Measurements from ENCODE around the gene KIRREL3. TPM values are rescaled to one million over a fixed set of nuclear protein-coding genes. Genes with fewer than 3 reads are reported as not detected.

Gene KIRREL3
- total and polyA plus RNA-seq, 9 of the 15 experiments (the other 6 are each of a cell fraction or from before 2014, with no cell fraction given): 0.04 to 0.10 TPM; not detected in 7

- TF ChIP-seq ZFP36 (IDR thresholded peaks at IDR 0.05; ENCODE audit: low read depth, low read length, partially characterized antibody) (no peak), BMI1 (IDR thresholded peaks at IDR 0.05; ENCODE audit: low read length) (no peak), RFX5 (IDR thresholded peaks at IDR 0.05; ENCODE audit: low read depth, low read length) (no peak), TBP (optimal IDR thresholded peaks at IDR 0.05; ENCODE audit: low read depth, low read length) (no peak), SUPT5H (IDR thresholded peaks at IDR 0.05) (no peak), NR2C2 (CRISPR knock-in tag; IDR thresholded peaks at IDR 0.05) (no peak), NR2C2 (tag; IDR thresholded peaks at IDR 0.05) (no peak), STAG1 (CRISPR knock-in tag; IDR thresholded peaks at IDR 0.05; ENCODE audit: borderline replicate concordance) (no peak), ZNF785 (CRISPR knock-in tag; IDR thresholded peaks at IDR 0.05) (no peak), ZNF124 (CRISPR knock-in tag; IDR thresholded peaks at IDR 0.05) (no peak), ESRRB (CRISPR knock-in tag; IDR thresholded peaks at IDR 0.05; ENCODE audit: borderline replicate concordance) (no peak), U2AF2 (optimal IDR thresholded peaks at IDR 0.05; ENCODE audit: low read depth, low read length) (no peak), PHB (CRISPR knock-in tag; IDR thresholded peaks at IDR 0.05) (no peak), NUFIP1 (IDR thresholded peaks at IDR 0.05; ENCODE audit: partially characterized antibody) (no peak), JUN (IDR thresholded peaks at IDR 0.05; ENCODE audit: borderline replicate concordance, low read depth, low read length) (peak; percentile 62; the same call in 1 of the 2 replicates), JUN (CRISPR knock-in tag; IDR thresholded peaks at IDR 0.05; ENCODE audit: borderline replicate concordance) (no peak), ZNF316 (IDR thresholded peaks at IDR 0.05) (no peak), TRIM24 (IDR thresholded peaks at IDR 0.05) (no peak), RBM25 (IDR thresholded peaks at IDR 0.05; ENCODE audit: low read depth, low read length, severe bottlenecking) (no peak), SNRNP70 (optimal IDR thresholded peaks at IDR 0.05; ENCODE audit: low read depth, low read length) (no peak), CTBP1 (IDR thresholded peaks at IDR 0.05; ENCODE audit: borderline replicate concordance) (no peak), ZNF77 (CRISPR knock-in tag; IDR thresholded peaks at IDR 0.05) (no peak)
- TF ChIP-seq, protein P1, sequence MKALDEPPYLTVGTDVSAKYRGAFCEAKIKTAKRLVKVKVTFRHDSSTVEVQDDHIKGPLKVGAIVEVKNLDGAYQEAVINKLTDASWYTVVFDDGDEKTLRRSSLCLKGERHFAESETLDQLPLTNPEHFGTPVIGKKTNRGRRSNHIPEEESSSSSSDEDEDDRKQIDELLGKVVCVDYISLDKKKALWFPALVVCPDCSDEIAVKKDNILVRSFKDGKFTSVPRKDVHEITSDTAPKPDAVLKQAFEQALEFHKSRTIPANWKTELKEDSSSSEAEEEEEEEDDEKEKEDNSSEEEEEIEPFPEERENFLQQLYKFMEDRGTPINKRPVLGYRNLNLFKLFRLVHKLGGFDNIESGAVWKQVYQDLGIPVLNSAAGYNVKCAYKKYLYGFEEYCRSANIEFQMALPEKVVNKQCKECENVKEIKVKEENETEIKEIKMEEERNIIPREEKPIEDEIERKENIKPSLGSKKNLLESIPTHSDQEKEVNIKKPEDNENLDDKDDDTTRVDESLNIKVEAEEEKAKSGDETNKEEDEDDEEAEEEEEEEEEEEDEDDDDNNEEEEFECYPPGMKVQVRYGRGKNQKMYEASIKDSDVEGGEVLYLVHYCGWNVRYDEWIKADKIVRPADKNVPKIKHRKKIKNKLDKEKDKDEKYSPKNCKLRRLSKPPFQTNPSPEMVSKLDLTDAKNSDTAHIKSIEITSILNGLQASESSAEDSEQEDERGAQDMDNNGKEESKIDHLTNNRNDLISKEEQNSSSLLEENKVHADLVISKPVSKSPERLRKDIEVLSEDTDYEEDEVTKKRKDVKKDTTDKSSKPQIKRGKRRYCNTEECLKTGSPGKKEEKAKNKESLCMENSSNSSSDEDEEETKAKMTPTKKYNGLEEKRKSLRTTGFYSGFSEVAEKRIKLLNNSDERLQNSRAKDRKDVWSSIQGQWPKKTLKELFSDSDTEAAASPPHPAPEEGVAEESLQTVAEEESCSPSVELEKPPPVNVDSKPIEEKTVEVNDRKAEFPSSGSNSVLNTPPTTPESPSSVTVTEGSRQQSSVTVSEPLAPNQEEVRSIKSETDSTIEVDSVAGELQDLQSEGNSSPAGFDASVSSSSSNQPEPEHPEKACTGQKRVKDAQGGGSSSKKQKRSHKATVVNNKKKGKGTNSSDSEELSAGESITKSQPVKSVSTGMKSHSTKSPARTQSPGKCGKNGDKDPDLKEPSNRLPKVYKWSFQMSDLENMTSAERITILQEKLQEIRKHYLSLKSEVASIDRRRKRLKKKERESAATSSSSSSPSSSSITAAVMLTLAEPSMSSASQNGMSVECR (CRISPR knock-in tag; IDR thresholded peaks at IDR 0.05): no peak
- TF ChIP-seq, protein P2, sequence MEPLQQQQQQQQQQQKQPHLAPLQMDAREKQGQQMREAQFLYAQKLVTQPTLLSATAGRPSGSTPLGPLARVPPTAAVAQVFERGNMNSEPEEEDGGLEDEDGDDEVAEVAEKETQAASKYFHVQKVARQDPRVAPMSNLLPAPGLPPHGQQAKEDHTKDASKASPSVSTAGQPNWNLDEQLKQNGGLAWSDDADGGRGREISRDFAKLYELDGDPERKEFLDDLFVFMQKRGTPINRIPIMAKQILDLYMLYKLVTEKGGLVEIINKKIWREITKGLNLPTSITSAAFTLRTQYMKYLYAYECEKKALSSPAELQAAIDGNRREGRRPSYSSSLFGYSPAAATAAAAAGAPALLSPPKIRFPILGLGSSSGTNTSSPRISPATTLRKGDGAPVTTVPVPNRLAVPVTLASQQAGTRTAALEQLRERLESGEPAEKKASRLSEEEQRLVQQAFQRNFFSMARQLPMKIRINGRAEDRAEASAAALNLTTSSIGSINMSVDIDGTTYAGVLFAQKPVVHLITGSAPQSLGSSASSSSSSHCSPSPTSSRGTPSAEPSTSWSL (CRISPR knock-in tag; IDR thresholded peaks at IDR 0.05; ENCODE audit: borderline replicate concordance): no peak
- TF ChIP-seq, protein P3, sequence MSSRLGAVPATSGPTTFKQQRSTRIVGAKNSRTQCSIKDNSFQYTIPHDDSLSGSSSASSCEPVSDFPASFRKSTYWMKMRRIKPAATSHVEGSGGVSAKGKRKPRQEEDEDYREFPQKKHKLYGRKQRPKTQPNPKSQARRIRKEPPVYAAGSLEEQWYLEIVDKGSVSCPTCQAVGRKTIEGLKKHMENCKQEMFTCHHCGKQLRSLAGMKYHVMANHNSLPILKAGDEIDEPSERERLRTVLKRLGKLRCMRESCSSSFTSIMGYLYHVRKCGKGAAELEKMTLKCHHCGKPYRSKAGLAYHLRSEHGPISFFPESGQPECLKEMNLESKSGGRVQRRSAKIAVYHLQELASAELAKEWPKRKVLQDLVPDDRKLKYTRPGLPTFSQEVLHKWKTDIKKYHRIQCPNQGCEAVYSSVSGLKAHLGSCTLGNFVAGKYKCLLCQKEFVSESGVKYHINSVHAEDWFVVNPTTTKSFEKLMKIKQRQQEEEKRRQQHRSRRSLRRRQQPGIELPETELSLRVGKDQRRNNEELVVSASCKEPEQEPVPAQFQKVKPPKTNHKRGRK (tag; IDR thresholded peaks at IDR 0.05): no peak
These were observed 82.9 kb downstream of the KIRREL3 start (continued) for GRCh38 chr11:126917531-126918204.

Data from K562 (cell line).